HepG2 (cell line): ENCODE measurements around the gene SMIM36. TPM values are rescaled to one million over a fixed set of nuclear protein-coding genes. Genes with fewer than 3 reads are reported as not detected.

Source experiments
- ATAC-seq: fragments of 200-7000 bp; cut with Tn5 transposase; 3 replicates; pipeline ENCODE4 v1.9.1; 2020; ENCODE audit warnings: mild to moderate bottlenecking, moderate library complexity
- BruUV-seq: library from RNA; stranded (reverse); fragments of 400-500 nt; replicated peaks from 2 replicates; lab custom pipeline; 2021; lab: Mats Ljungman, UMichigan
- CTCF ChIA-PET: fragments of 300-600 bp; formaldehyde crosslinking; extraction: SDS; loops from one replicate; lab custom pipeline; 2021; ENCODE audit warnings: low total read pairs, inconsistent platforms, low intra/inter-chr PET ratio; lab: Yijun Ruan, JAX
- POLR2A ChIA-PET: fragments of 350-600 bp; sonication (Branson Sonifier 250); formaldehyde crosslinking; loops from one replicate; lab custom pipeline; 2020; ENCODE audit warnings: antibody characterized with exemption, inconsistent platforms; lab: Yijun Ruan, JAX
- DNase-seq: peaks from one replicate; pipeline ENCODE4 v3.0.0-alpha.2; 2015; ENCODE audit warnings: low spot score
- FAIRE-seq: peaks from 3 replicates; lab custom pipeline; 2011; peaks lifted over from hg19 to GRCh38; lab: Jason Lieb, UNC
- H2AFZ ChIP-seq: one replicate; pipeline ENCODE4 v1.6.1; 2011; ENCODE audit warnings: low read length, inconsistent platforms
- H3K27ac ChIP-seq: fragments of 300-600 bp; 3 replicates; pipeline ENCODE4 v1.8.0; 2011; ENCODE audit warnings: mixed run types, mild to moderate bottlenecking, mixed read lengths, low read length, inconsistent platforms; ENCODE audit not compliant: insufficient read depth; ENCODE audit errors: extremely low read length
- H3K27me3 ChIP-seq, 2 experiments: fragments of 200-600 bp in 1 of 2; 2 replicates in 1 of 2; 3 replicates in 1 of 2; pipeline versions ENCODE4 v1.6.0 to v1.8.0; 2011; ENCODE audit warnings: low read length in 2 of 2, mild to moderate bottlenecking in 2 of 2, moderate library complexity in 2 of 2, inconsistent platforms in 1 of 2; ENCODE audit not compliant: insufficient read depth in 2 of 2, control insufficient read depth in 1 of 2
- H3K36me3 ChIP-seq, 2 experiments: fragments of 200-600 bp in 1 of 2; replicated peaks in 1 of 2; 2 replicates in 1 of 2; 3 replicates in 1 of 2; pipeline versions ENCODE4 v1.5.1 to v1.8.0; 2011; ENCODE audit warnings: low read length in 2 of 2, inconsistent platforms in 1 of 2; ENCODE audit not compliant: insufficient read depth in 2 of 2, control insufficient read depth in 1 of 2
- H3K4me1 ChIP-seq: 2 replicates; pipeline ENCODE4 v1.5.1; 2012; ENCODE audit warnings: low read length, inconsistent platforms; ENCODE audit not compliant: insufficient read depth
- H3K4me2 ChIP-seq: 2 replicates; pipeline ENCODE4 v1.6.0; 2011; ENCODE audit warnings: low read depth, low read length, inconsistent platforms
- H3K4me3 ChIP-seq, 3 experiments: fragments of 200-600 bp in 1 of 3; sonication (generic), shearing (Covaris generic) in 1 of 3; replicated peaks in 1 of 3; 2 replicates each; pipeline ENCODE4 v1.5.1; 2011 to 2016; ENCODE audit warnings: low read length in 3 of 3, inconsistent platforms in 2 of 3, low read depth in 2 of 3, mild to moderate bottlenecking in 2 of 3, control low read depth in 1 of 3, mixed read lengths in 1 of 3; ENCODE audit not compliant: insufficient read depth in 1 of 3
- H3K79me2 ChIP-seq: one replicate; pipeline ENCODE4 v1.6.1; 2011; ENCODE audit warnings: low read length, inconsistent platforms; ENCODE audit not compliant: insufficient read depth
- H3K9ac ChIP-seq: 2 replicates; pipeline ENCODE4 v1.6.0; 2011; ENCODE audit warnings: mild to moderate bottlenecking, low read depth, low read length, inconsistent platforms; ENCODE audit not compliant: insufficient read depth
- H3K9me3 ChIP-seq: 2 replicates; pipeline ENCODE4 v1.5.1; 2012; ENCODE audit warnings: mild to moderate bottlenecking, low read length
- H4K20me1 ChIP-seq: 2 replicates; pipeline ENCODE4 v1.6.0; 2011; ENCODE audit warnings: inconsistent platforms, mild to moderate bottlenecking, low read length, moderate library complexity; ENCODE audit not compliant: insufficient read depth
- CREM ChIP-seq, 2 experiments: sonication (generic) in 1 of 2; formaldehyde crosslinking in 1 of 2; IDR thresholded peaks; 2 replicates each; pipeline versions ENCODE4 v1.4.0 to v1.6.1; 2016 to 2020; ENCODE audit warnings: antibody characterized with exemption in 1 of 2, mild to moderate bottlenecking in 1 of 2, missing genetic modification reagents in 1 of 2
- FOXK1 ChIP-seq: sonication (generic); formaldehyde crosslinking; IDR thresholded peaks from 2 replicates; pipeline ENCODE4 v1.4.0; 2020; ENCODE audit warnings: low read depth, missing genetic modification reagents, borderline replicate concordance
- GATAD2A ChIP-seq: IDR thresholded peaks from 2 replicates; pipeline ENCODE4 v1.6.1; 2016
- HNRNPK ChIP-seq: fragments of 200-400 bp; formaldehyde crosslinking; IDR thresholded peaks from 2 replicates; pipeline ENCODE4 v1.6.1; 2018; ENCODE audit warnings: low read length, low read depth, moderate library complexity, mild to moderate bottlenecking; ENCODE audit not compliant: poor library complexity, severe bottlenecking
- NFIC ChIP-seq: IDR thresholded peaks from 2 replicates; pipeline ENCODE4 v1.6.1; 2012; ENCODE audit warnings: mild to moderate bottlenecking, low read length, inconsistent platforms
- PAXIP1 ChIP-seq: sonication (generic); formaldehyde crosslinking; conservative IDR thresholded peaks from 2 replicates; pipeline ENCODE4 v1.4.0; 2020; ENCODE audit warnings: mild to moderate bottlenecking, missing genetic modification reagents, moderate library complexity
- SOX13 ChIP-seq, 3 experiments: fragments of 450-650 bp in 1 of 3; sonication (generic) in 1 of 3; formaldehyde crosslinking in 1 of 3; IDR thresholded peaks in 2 of 3; conservative IDR thresholded peaks in 1 of 3; 2 replicates each; pipeline versions ENCODE4 v1.5.0 to v1.6.1; 2016 to 2020; ENCODE audit warnings: antibody characterized with exemption in 1 of 3, mild to moderate bottlenecking in 1 of 3, missing compliant biosample characterization in 1 of 3, missing genetic modification reagents in 1 of 3, moderate library complexity in 1 of 3
- THAP11 ChIP-seq: IDR thresholded peaks from 2 replicates; pipeline ENCODE4 v1.6.1; 2016; ENCODE audit warnings: missing biosample characterization, missing genetic modification reagents
- ZBTB3 ChIP-seq: sonication (generic); formaldehyde crosslinking; IDR thresholded peaks from 2 replicates; pipeline ENCODE4 v1.4.0; 2020; ENCODE audit warnings: low read depth, mild to moderate bottlenecking, moderate library complexity, missing genetic modification reagents, borderline replicate concordance
- ZC3H4 ChIP-seq: sonication (generic); formaldehyde crosslinking; IDR thresholded peaks from 2 replicates; pipeline ENCODE4 v1.4.0; 2020; ENCODE audit warnings: missing genetic modification reagents, borderline replicate concordance
- ZFP36L2 ChIP-seq: sonication (generic); formaldehyde crosslinking; IDR thresholded peaks from 2 replicates; pipeline ENCODE4 v1.4.0; 2020; ENCODE audit warnings: missing genetic modification reagents
- ZFY ChIP-seq: sonication (generic); formaldehyde crosslinking; IDR thresholded peaks from 2 replicates; pipeline ENCODE4 v1.4.0; 2020; ENCODE audit warnings: missing genetic modification reagents
- ZNF274 ChIP-seq: sonication (generic); formaldehyde crosslinking; IDR thresholded peaks from 2 replicates; pipeline ENCODE4 v1.5.1; 2020; ENCODE audit warnings: mild to moderate bottlenecking, missing genetic modification reagents
- ZNF563 ChIP-seq: sonication (generic); formaldehyde crosslinking; IDR thresholded peaks from 2 replicates; pipeline ENCODE4 v1.8.0; 2022; ENCODE audit warnings: mild to moderate bottlenecking, moderate library complexity, missing genetic modification reagents
- ZNF678 ChIP-seq: sonication (generic); formaldehyde crosslinking; IDR thresholded peaks from 2 replicates; pipeline ENCODE4 v1.4.0; 2020; ENCODE audit warnings: mild to moderate bottlenecking, missing genetic modification reagents
- ZNF7 ChIP-seq: IDR thresholded peaks from 2 replicates; pipeline ENCODE4 v1.6.1; 2016; ENCODE audit warnings: missing biosample characterization, missing genetic modification reagents
- ZZZ3 ChIP-seq: sonication (generic); formaldehyde crosslinking; IDR thresholded peaks from 2 replicates; pipeline ENCODE4 v1.4.0; 2020; ENCODE audit warnings: missing genetic modification reagents, mild to moderate bottlenecking, borderline replicate concordance
- WGBS: methylation state at CpG from one replicate; pipeline ENCODE4 v1.1.6; 2017; ENCODE audit warnings: low lambda C conversion rate; 5-methylcytosine and 5-hydroxymethylcytosine counted together
- in situ Hi-C: cut with HindIII; loops from 2 replicates; pipeline ENCODE4 v1.10.0; 2017; ENCODE audit warnings: low pct_unique_long_range_greater_than_20kb; ENCODE audit not compliant: extremely low pct_ligation_motif_present
- intact Hi-C: fragments of 100-400 bp; cut with micrococcal nuclease; formaldehyde crosslinking; loops from one replicate; pipeline ENCODE4 v1.10.0; 2022; ENCODE audit not compliant: unreplicated experiment
- polyA plus RNA-seq, 8 experiments: library from polyadenylated mRNA; depleted of rRNA in 3 of 8; stranded (reverse) in 7 of 8; unstranded in 1 of 8; fragments of >200 nt; fragmentation: Illumina TruSeq in 4 of 8; extraction: Trizol in 4 of 8; gene quantifications; 2 replicates each; pipeline versions ENCODE4 v1.2.1 to v1.2.3, GENCODE V29; 2011 to 2016; ENCODE audit warnings: low read depth in 4 of 8, missing spikeins in 1 of 8, mixed read lengths in 1 of 8; ENCODE audit not compliant: insufficient read depth in 1 of 8
- total RNA-seq, 5 experiments: library from RNA; depleted of rRNA; stranded (reverse); fragments of >200 nt; fragmentation: Illumina TruSeq; extraction: Trizol; gene quantifications; 2 replicates each; pipeline ENCODE4 v1.2.3, GENCODE V29; 2016; ENCODE audit warnings: low read depth in 1 of 5
- TF ChIP-seq, protein P1 (sequence below): sonication (generic); formaldehyde crosslinking; IDR thresholded peaks from 2 replicates; pipeline ENCODE4 v1.5.0; 2020; ENCODE audit warnings: missing genetic modification reagents
- TF ChIP-seq, protein P2 (sequence below): sonication (generic); formaldehyde crosslinking; IDR thresholded peaks from 2 replicates; pipeline ENCODE4 v1.4.0; 2020; ENCODE audit warnings: missing genetic modification reagents, borderline replicate concordance

SMIM36 gene
- total and polyA plus RNA-seq, 2 of the 13 experiments (the other 11 are each of a cell fraction or from before 2014, with no cell fraction given), result not detected

DNA sequence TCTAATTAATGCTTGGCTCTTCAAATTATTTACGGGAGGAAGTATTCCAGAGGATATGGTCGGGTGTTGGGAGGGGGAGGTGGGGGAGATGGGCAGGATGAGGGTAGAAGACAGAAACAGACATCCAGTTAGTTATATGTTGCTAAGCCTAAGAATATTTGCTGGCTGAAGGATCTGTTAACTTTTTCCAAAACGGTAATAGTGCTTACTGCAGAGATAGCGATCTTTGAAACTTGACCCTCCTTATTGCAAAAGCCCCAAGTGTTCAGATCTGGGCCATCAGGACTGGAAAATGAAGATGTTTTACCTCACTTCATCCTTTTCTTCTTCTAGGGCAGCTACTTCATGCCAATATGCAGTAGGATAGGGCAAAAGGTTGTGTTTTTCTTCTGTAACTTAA lies 62.6 kb downstream of the SMIM36 start:
- Histone ChIP-seq H3K27me3 (no peaks in the 10 kb centered on the region), H4K20me1 (no peaks in the 10 kb centered on the region), H3K9ac (no peak overlapping the region), H3K27ac (peak overlapping the region; percentile 52), H3K36me3 (no peaks in the 10 kb centered on the region), H2AFZ (no peak overlapping the region), H3K4me3 (no peak overlapping the region), H3K9me3 (no peaks in the 10 kb centered on the region), H3K79me2 (no peaks in the 10 kb centered on the region), H3K4me1 (peaks cover 98% of the 10 kb centered on the region), H3K4me2 (no peak overlapping the region)
- CTCF ChIA-PET, result no interaction called here
- DNase-seq (no peak), ATAC-seq (no peak), FAIRE-seq (no peak)
- POLR2A ChIA-PET, result interaction anchor here (0.9 kb wide), 1 partner anchor 15 kb away, joined by 4 read pairs; no protein-coding TSS in a partner anchor
- WGBS, result 54% methylated on average over 4 of the region's 4 CpGs
- BruUV-seq, result no TSS peak
- intact Hi-C loops (no loop called here), in situ Hi-C loops (no loop called here)
- TF ChIP-seq GATAD2A (CRISPR knock-in tag), result peak; percentile 89
- TF ChIP-seq ZBTB3 (CRISPR knock-in tag), result 0 out of 2 replicates have a peak, but pooled peaks have one; percentile 21
- TF ChIP-seq SOX13 (IDR thresholded peaks at IDR 0.05), result no peak
- TF ChIP-seq SOX13 (CRISPR knock-in tag; conservative IDR thresholded peaks at IDR 0.05 in 1 of 2, IDR thresholded peaks at IDR 0.05 in 1 of 2), result peak in 1 of 2 experiments; percentile 62; a peak in 1 of 4 replicates
- TF ChIP-seq, protein P1, sequence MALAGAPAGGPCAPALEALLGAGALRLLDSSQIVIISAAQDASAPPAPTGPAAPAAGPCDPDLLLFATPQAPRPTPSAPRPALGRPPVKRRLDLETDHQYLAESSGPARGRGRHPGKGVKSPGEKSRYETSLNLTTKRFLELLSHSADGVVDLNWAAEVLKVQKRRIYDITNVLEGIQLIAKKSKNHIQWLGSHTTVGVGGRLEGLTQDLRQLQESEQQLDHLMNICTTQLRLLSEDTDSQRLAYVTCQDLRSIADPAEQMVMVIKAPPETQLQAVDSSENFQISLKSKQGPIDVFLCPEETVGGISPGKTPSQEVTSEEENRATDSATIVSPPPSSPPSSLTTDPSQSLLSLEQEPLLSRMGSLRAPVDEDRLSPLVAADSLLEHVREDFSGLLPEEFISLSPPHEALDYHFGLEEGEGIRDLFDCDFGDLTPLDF (CRISPR knock-in tag), result peak; percentile 19; the same call in 1 of the 2 replicates
- TF ChIP-seq FOXK1, result no peak
- TF ChIP-seq CREM (IDR thresholded peaks at IDR 0.05), result peak; percentile 34; the same call in 1 of the 2 replicates
- TF ChIP-seq CREM (CRISPR knock-in tag; IDR thresholded peaks at IDR 0.05), result no peak
- TF ChIP-seq THAP11, result no peak
- TF ChIP-seq HNRNPK, result peak; percentile 63
- TF ChIP-seq ZNF274 (CRISPR knock-in tag), result no peak
- TF ChIP-seq PAXIP1 (CRISPR knock-in tag), result 0 out of 2 replicates have a peak, but pooled peaks have one; percentile 29
- no peak for TF ChIP-seq ZNF563 (CRISPR knock-in tag)
- 0 out of 2 replicates have a peak, but pooled peaks have one; percentile 16 for TF ChIP-seq NFIC
- TF ChIP-seq ZC3H4 (CRISPR knock-in tag), result no peak
- TF ChIP-seq ZNF678 (CRISPR knock-in tag), result no peak
- no peak for TF ChIP-seq ZNF7 (CRISPR knock-in tag)
- TF ChIP-seq ZFY (CRISPR knock-in tag), result no peak
- TF ChIP-seq ZZZ3 (CRISPR knock-in tag), result no peak
- TF ChIP-seq, protein P2, sequence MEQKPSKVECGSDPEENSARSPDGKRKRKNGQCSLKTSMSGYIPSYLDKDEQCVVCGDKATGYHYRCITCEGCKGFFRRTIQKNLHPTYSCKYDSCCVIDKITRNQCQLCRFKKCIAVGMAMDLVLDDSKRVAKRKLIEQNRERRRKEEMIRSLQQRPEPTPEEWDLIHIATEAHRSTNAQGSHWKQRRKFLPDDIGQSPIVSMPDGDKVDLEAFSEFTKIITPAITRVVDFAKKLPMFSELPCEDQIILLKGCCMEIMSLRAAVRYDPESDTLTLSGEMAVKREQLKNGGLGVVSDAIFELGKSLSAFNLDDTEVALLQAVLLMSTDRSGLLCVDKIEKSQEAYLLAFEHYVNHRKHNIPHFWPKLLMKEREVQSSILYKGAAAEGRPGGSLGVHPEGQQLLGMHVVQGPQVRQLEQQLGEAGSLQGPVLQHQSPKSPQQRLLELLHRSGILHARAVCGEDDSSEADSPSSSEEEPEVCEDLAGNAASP (CRISPR knock-in tag), result peak; percentile 20; the same call in 1 of the 2 replicates
- TF ChIP-seq ZFP36L2, result no peak
